Fibroblast of the conjunctiva (primary cell): Measurements from ENCODE around the gene ZNF324B.
A peak's percentile ranks its signal among the peaks of the same experiment; 100 is the strongest.
"Not testable (repeated sequence)": the region's sequence is repeated elsewhere in the genome, so short reads cannot be mapped to it uniquely, and the experiment has no call there.

Experiments
- DNase-seq: peaks from one replicate; pipeline ENCODE4 v3.0.0-alpha.2; 2010; ENCODE audit warnings: low read depth

The ZNF324B gene

DNA sequence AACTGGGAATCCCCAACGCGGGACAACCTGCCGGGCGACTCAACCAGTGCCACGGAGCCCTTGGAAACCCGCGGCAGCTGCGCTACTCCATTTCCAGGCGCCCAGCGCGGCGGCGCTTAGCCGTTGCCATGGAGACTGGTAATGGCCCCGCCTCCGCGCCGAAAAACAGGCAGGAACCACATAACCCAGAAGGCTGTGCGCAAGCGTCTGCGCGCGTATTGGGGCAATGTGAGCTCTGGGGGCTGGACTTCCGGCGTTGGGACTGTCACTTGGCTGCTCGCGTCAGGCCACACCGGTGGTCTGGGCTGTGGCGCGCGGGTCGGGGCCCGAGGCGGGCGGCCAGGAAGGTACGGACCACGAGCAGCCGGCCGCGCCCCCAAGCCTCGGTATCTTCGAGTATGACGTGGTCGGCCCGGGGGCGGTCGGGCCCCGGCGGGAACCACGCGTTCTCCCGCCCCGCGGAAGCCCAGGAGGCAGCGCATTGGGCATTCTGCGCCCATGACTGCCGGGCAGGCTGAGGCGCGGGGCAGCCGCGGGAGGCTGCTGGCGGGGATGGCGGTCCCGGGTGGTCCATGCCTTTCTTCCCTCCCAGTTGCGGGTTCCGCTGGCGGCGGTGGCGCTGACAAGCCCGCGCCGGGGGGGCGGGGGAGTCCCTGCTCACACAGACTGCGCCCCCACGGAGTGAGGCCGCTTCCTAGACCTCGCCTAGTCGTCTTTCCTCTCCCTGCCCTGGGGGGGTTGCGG is at the start of gene ZNF324B:
ZNF324B (plus strand) TSS at position 265 of the 744 bp plus-strand sequence. CDS start 2,080 bp downstream, outside the sequence.
- DNase-seq: peak; percentile 88

DNA sequence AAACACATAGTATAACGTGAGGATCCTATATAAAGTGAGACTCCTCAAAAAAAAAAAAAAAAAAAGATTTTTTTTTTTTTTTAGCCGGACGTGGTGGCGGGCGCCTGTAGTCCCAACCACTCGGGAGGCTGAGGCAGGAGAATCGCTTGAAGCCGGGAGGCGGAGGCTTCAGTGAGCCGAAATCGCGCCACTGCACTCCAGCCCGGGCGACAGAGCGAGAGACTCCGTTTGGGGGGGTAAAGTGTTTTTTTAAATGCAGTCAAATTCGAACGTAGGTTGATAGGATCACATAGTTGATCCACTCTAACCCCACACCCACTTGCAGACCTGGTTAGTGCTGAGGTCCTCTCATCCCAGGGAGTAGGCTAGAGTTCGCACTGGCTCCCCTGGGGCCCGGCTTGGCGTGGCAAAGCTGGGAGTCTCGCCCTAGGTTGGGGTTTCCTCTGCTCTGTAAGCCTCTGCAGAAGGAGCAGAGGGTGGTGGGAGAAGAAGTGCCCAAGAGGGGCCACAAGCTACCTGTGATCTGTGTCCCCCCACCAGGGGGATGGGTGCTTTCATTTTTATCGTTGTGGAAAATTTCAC is 49.5 kb upstream of the ZNF324B start:
- no peak for DNase-seq

DNA sequence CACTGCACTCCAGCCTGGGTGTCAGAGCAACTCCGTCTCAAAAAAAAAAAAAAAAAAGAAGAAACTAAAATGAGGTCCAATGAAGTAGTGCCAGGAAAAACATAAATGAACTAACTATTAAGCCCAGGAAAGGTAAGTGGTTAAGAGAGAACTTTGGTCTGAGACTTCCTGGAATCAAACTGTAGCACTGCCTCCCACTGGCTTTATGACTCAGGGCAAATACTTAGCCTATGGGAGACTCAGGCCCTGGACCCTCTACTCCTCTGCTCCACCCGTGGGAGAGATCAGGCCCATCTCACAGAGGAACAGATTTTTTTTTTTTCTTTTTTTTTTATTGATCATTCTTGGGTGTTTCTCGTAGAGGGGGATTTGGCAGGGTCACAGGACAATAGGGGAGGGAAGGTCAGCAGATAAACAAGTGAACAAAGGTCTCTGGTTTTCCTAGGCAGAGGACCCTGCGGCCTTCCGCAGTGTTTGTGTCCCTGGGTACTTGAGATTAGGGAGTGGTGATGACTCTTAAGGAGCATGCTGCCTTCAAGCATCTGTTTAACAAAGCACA is 47.4 kb upstream of the ZNF324B start:
- not testable (repeated sequence) for DNase-seq

DNA sequence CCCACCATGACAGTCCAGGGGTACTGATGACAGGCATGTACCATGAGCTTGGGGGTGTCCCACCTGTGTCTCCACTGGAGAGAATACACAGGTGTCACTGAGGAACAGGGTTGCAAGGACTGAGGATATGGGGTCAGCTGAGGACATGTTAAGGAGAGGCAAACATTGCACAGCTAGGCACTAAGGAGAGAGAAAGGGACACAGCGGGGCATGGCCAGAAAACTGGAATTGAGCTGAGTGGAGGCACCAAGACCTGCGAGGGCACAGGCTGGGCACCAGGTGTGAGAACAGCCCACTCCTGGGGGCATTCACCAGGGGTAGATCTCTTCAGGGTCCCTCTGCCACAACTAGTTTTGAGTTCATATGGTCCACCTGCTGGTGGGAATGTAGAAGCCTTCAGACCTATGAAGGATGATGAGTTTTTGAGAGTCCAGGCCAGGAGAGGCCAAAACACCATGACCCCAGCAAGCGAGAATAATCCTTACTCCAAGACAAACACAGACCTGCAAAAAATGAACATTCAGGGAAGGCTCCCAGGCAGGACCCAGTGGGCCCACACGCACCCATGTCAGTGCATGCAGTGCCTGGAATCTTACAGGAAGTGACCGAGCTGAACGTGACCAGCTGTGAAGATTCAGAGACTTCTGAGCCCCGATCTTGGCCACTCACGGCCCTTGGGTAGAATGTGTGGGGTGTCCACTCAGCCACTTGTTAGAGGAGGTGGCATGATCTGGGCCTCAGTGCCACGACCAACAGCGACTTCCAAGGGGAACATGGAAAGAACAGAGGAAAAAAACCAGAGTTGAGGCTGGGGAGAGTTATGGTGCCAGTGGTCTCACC is 44.4 kb upstream of the ZNF324B start:
- DNase-seq: no peak

DNA sequence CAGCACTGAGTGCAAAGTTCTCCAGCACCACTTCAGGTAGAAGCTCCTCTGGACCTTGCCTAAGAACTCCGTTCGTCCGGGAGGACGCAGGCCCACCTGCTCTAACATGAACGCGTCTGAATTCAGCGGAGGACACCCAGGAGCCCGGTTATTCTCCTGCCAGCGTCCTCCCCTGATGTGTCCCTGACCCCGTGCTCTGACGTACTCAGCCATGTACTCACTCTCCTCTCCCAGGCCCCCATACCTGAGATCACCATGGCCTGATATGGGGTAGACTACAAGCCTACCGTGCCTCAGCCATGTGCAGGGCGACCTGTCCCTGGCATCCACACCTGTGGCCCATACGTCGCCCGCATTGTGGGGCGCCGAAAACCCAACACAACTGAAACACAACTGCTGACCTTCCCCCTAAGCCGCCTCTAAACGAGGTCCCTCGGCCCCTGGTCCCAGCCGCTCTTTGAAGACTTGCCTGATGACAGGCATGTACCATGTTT is 43.7 kb upstream of the ZNF324B start:
- DNase-seq: no peak

DNA sequence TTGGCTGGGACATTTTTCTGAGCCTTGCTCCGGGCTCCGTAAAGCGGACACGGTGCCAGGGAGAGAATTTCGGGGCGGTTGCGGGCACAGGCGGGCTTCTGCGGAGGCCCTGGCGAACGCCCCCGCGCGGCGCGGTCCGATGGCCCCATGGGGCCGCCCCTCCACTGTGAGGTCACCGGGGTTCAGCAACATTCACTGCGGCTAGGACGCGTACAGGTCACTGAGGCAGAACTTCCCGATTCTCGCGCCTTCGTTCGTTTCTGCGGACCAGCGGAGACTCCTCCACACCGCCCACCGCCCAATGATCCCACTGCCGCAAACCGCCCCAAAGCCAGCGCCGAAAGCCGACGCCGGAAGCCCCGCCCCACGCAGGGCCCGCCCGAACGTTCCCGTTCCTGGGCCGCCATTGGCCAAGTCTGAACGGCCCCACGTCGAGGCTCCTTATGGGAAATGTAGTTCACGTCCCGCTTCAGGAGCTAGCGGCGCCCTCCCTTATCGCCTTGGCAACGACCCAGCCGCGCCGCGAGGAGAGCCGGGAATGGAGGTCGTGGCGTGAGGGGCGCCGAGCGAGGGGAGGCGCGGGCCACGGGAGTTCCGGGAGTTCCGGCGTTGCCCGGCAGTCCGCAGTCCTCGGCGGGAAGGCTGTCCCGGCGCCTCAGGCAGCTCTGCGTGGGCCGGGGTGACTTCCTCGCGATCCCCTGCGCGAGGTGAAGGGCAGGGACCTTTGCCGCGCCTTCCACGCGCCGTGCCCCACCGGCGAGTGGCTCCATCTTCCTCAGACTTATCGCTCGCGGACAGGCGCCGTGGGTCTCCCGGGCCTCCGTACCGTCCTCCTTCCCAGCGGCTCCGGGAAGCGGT is 43.0 kb upstream of the ZNF324B start, which contains the start of gene ZNF584:
ZNF584 (plus strand) TSS at position 498 of the 858 bp plus-strand sequence. CDS start 499 bp downstream, outside the sequence.
- DNase-seq: peak; percentile 90

DNA sequence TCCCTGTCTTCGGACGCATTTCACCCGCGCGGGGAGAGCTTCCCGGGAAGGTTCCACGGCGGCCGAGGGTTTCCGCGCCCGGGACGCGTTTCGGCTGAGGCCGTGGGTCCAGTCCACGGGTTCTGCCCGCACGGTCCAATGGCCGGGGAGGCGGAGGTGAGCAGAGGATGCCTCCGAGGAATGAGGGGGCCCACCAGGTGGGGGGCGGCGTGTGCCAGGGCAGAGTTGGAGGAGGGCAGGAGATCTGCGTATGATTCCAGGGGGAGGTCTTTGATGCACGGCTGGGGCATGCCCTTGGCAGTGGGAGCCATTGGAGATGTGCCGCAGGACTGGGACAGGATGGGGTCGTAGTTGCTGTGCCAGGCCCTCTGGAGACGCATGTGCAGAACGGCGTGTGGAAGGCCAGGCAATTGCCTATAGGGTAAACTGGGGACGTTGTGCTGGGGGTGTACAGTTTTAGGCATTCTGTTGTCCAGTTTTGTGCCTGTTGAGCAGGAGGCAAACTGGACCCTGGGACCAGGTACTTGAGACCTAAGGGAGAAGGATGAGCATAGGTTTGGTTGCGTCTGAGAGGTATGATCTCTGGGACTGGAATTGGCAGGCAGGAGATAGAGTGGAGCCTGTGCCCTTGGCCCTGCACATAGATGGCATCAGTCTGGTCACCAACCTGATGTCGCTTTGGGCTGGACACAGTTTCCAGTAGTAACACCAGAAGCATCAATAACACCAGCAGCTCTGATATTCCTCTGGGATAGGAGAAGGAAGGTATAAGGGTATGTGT is 42.2 kb upstream of the ZNF324B start:
- DNase-seq: no peak

DNA sequence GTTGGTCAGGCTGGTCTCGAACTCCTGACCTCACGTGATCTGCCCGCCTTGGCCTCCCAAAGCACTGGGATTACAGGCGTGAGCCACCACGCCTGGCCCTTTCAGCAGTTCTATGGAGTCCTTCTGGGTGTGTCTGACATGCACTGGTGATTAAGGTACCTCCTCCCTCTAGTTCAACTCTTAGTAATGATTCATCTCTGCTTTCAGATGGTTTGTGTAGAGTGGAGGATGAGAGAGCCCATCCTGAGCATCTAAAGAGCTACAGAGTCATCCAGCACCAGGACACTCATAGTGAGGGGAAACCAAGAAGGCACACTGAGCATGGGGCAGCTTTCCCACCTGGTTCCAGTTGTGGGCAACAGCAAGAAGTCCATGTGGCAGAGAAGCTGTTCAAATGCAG is 34.8 kb upstream of the ZNF324B start:
- no peak for DNase-seq

DNA sequence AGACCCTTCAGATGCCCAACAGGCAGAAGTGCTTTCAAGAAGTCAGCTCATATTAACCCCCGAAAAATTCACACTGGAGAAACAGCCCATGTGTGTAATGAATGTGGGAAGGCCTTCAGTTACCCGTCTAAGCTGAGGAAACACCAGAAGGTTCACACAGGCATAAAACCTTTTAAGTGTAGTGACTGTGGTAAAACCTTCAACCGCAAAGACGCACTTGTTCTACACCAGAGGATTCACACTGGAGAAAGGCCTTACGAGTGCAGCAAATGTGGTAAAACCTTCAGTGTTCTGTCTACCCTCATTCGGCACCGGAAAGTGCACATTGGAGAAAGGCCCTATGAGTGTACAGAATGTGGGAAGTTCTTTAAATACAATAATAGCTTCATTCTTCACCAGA is 34.4 kb upstream of the ZNF324B start:
- DNase-seq: no peak

DNA sequence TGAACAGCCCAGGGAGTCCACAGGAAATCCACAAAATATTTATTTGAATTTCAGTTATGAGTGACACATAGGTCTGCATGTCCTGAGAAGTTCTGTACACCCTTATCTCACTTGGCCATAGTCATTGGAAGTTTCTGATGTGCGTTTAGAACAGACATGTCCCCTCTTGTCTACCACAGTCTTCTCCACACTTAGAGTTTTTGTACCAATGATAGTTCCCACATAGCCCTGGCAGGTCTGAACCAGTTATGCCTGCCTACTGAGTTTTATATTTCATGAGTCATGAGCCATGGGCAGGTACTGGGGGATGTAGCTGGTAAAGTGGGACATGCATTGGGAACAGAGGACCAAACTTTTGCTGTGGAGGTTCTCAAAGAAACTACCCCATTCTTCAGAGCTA is 22.8 kb upstream of the ZNF324B start:
- DNase-seq: no peak

DNA sequence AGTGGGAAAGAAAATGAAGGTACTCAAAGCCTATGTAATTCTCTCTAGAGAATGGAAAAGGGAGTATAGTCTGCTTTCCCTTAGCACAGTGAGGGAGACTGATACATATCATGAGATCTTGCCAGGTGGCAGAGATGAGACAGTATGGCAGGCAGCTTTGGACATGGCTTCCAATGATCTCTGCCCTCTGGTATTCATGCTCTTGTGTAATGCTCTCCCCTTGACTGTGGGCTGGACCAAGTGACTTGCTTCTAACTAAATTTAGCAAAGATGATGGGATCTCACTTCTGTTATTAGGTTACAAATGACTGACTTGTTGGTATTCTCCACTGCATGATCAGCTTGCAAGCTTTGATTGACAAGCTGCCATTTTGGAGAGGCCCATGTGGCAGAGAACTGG is 21.7 kb upstream of the ZNF324B start:
- DNase-seq: no peak

DNA sequence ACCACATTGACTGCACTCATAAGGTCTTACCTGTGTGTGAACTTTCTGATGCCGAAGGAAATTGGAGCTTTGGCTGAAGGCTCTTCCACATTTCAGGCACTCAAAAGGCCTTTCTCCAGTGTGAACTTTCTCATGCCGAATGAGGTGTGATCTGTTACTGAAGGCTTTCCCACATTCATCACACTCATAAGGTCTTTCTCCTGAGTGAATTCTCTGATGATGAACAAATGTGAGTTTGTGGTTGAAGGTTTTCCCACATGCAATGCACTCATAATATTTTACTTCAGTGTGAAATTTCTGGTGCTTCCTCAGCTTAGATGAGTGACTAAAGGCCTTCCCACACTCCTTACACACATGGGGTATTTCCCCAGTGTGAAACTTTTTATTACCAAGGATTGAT is 17.2 kb upstream of the ZNF324B start:
- DNase-seq: no peak

DNA sequence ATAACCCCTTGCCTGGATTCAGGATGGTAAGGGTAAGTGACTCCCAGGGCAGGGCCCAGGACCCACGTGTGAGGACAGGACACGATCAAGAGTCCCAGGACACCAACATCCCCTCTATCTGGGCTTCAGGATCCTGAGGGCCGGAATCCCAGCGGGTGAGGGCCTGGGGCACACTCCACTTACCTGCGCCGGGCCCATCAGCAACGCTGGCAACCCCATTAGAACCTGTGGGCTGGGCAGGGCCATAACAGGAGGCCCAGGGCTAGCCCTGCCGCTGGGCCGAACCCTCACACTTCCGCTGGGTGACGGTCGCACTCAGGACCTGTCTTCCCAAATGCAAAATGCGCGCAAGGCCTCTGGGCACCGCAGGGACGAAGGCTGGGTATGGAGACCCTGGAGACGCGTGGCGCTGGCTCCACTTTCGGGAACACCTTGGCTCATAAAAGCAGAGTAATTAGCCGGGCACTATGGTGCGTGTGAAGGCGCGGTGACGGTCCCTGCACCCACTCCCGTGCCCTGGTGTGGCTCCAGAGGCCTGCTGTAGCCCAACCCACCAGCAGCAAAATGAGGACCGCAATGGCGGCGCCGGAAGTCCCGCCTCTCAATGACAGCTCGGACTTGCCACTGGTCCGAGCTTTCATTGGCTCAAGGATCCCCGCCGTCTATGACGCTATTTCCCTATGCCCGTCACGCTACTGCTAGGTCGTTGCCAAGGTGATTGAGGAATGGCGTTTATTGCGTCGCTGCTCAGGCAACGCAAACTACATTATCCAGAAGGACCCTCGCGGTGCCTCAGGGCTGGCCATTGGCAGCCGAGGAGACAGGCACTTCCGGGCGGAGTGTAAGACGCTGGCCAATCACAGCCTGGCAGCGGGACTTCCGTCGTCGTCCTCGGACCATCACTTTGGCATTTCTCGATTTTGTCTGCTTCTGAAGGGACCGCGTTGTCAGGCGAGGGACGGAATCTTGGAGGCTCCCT is 11.6 kb upstream of the ZNF324B start, which contains the start of gene ZNF132:
ZNF132 (minus strand) TSS at position 578 of the 979 bp plus-strand sequence; CDS start at position 246, 332 bp downstream.
- peak; percentile 100 for DNase-seq

DNA sequence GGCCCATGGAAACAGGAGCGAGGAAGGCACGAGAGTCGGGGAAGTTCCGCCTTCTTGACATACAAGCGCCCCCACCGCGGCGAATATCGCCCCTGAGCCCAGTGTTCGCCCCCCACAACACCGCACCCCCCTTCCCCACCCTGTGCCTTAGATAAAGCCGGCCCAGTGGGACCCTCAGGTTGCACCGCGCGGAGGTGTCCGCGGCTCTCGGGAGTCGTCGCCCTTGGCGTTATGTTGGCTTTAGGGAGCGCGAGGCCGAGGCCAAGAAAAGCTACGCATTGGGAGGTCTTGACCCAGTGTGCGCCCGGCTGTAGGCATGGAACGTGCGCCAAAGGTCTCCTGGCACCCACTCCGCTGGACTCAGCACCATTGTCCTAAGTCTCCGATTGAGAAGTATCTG is 10.9 kb upstream of the ZNF324B start:
- no peak for DNase-seq

DNA sequence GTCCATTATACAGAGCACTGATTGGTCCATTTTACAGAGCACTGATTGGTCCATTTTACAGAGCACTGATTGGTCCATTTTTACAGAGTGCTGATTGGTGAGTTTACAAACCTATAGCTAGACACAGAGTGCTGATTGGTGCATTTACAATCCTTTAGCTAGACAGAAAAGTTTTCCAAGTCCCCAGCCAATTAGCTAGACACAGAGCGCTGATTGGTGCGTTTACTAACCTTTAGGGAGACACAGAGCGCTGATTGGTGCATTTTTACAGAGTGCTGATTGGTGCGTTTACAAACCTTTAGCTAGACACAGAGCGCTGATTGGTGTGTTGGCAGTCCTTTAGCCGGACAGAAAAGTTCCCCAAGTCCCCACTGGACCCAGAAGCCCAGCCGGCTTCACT is 8.4 kb upstream of the ZNF324B start:
- not testable (repeated sequence) for DNase-seq

DNA sequence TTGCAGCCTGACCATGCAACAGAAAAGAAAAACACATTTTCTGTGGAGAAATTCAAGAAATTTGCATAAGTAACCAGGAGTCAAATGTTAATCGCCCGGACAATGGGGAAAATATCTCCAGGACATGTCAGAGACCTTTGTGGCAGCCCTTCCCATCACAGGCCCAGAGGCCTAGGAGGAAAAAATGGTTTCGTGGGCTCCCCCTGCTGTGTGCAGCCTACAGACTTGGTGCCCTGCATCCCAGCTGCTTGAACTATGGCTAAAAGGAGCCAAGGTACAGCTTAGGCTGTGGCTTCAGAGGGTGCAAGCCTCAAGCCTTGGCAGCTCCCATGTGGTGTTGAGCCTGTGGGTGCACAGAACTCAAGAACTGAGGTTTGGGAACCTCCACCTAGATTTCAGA is 2.6 kb upstream of the ZNF324B start:
- not testable (repeated sequence) for DNase-seq

DNA sequence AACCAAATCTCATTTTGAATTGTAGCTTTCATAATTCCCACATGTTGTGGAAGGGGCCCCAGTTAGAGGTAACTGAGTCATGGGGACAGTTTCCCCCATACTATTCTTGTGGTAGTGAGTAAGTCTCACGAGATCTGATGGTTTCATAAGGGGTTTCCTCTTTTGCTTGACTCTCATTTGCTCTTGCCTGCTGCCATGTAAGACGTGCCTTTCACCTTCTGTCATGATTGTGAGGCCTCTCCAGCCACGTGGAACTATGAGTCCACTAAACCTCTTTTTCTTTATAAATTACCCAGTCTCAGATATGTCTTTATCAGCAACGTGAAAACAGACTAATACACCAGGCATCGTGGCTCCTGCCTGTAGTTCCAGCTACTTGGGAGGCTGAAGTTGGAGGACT is 1.4 kb upstream of the ZNF324B start:
- not testable (repeated sequence) for DNase-seq

DNA sequence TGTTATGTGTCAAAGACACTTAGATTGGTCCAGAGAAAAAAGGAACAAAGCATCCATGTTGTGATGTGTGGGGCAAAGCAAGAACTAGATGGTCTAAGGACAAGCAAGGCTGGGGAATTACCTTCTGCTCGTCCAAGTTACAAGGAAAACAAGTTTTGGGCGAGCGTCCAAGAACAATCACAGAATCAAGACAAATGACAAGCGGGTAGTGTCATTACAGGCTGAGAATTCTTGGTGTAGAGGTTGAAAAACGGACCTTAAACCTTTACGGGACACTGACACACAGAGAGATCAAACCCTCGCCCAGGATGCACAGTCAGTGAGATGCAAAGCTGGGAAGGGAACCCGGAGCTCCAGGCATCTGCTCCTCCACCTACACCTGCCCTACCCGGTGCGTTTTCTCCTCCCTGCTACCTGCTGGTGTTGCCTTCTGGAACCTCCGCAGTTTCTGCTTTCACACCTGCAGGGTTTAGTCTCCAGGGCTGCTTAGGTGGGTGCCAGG is 515 bp upstream of the ZNF324B start:
- DNase-seq: no peak

DNA sequence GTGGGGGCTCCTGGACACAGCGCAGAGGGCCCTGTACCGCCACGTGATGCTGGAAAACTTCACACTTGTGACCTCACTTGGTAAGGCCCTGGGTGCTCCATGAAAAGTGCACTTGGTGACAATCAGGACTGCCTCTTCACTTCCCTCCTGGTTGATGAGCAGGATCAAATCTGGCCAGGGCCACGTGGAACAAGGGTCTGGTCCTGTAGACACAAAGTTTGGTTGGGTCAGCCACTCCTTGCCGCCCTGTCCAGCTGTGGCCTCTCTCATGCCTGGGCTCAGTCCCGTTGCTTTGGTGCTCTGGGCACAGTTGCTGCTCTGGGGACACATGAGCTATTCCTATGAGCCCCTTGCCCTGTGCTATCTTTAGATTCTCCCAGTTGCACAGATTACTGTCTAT is 2.3 kb downstream of the ZNF324B start:
- no peak for DNase-seq
